Measurements from ENCODE around the gene P2RY6.

DNA sequence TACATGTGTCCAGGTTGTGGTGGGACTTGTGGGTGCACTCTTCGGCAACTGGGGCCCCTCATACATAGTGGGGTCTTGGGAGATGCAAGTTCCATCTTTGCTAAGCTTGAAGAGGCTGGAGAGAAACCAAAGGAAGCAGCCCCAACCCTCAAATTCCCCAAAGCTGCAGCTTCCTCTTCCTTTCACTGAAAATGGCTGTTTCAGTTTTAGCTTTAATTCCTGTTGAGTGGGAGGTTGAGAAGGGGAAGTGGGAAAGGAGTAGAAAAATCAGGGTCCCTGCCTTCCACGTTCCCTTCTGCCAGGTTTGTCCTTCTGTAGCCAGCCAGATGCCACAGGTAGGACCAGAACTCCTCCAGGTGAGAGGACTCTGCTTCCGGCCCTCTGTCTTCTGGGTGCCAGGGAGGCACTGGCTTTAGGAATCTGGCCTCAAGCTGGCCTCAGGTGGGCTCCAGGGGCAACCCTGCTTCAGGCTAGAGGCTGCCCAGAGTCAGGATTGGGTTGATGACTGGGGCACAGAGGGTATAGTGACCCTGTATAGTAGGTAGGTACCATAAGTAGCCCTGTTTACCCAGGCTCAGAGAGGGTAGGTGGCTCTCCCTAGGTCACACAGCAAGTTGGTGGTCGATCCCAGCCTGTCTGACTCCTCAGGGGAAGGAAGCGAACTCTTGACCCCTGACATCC lies 16.2 kb downstream of the P2RY6 start:
- TF ChIP-seq, protein P1, sequence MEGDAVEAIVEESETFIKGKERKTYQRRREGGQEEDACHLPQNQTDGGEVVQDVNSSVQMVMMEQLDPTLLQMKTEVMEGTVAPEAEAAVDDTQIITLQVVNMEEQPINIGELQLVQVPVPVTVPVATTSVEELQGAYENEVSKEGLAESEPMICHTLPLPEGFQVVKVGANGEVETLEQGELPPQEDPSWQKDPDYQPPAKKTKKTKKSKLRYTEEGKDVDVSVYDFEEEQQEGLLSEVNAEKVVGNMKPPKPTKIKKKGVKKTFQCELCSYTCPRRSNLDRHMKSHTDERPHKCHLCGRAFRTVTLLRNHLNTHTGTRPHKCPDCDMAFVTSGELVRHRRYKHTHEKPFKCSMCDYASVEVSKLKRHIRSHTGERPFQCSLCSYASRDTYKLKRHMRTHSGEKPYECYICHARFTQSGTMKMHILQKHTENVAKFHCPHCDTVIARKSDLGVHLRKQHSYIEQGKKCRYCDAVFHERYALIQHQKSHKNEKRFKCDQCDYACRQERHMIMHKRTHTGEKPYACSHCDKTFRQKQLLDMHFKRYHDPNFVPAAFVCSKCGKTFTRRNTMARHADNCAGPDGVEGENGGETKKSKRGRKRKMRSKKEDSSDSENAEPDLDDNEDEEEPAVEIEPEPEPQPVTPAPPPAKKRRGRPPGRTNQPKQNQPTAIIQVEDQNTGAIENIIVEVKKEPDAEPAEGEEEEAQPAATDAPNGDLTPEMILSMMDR (IDR thresholded peaks at IDR 0.05) = no peak
- TF ChIP-seq POLR2A (IDR thresholded peaks at IDR 0.05) = no peak
